GM18861 (cell line): ENCODE measurements around the gene SUV39H1.
"Not testable (repeated sequence)": the region's sequence is repeated elsewhere in the genome, so short reads cannot be mapped to it uniquely, and the experiment has no call there.

Source experiments
- ATAC-seq: cut with Tn5 transposase; IDR thresholded peaks from one replicate; pipeline ENCODE4 v1.9.1; 2021; ENCODE audit not compliant: unreplicated experiment

The SUV39H1 gene

GRCh38 chrX:48685416-48685815, 11.1 kb upstream of the SUV39H1 start:
- no peak for ATAC-seq

GRCh38 chrX:48688531-48689150, 7.9 kb upstream of the SUV39H1 start:
- ATAC-seq, result no peak

GRCh38 chrX:48689208-48689920, 7.2 kb upstream of the SUV39H1 start:
- ATAC-seq, result no peak

GRCh38 chrX:48691746-48692145, 4.8 kb upstream of the SUV39H1 start:
- not testable (repeated sequence) for ATAC-seq

GRCh38 chrX:48694776-48695533, 1.6 kb upstream of the SUV39H1 start:
- no peak for ATAC-seq

GRCh38 chrX:48695534-48695896, 1.0 kb upstream of the SUV39H1 start:
- ATAC-seq, result no peak

- no peak for ATAC-seq
Measured at GRCh38 chrX:48695925-48696300, 621 bp upstream of the SUV39H1 start.

GRCh38 chrX:48696909-48697727, 584 bp downstream of the SUV39H1 start:
- ATAC-seq, result no peak

GRCh38 chrX:48698306-48698705, 1.8 kb downstream of the SUV39H1 start:
- ATAC-seq, result no peak

- no peak for ATAC-seq
Measured at GRCh38 chrX:48700246-48700645, 3.7 kb downstream of the SUV39H1 start.

GRCh38 chrX:48700951-48701653, 4.6 kb downstream of the SUV39H1 start:
- no peak for ATAC-seq

- ATAC-seq, result no peak
Measured at GRCh38 chrX:48702032-48702431, 5.5 kb downstream of the SUV39H1 start.

GRCh38 chrX:48702716-48703115, 6.2 kb downstream of the SUV39H1 start:
- no peak for ATAC-seq

- ATAC-seq, result no peak
Measured at GRCh38 chrX:48703228-48703627, 6.7 kb downstream of the SUV39H1 start.

GRCh38 chrX:48703642-48704481, 7.3 kb downstream of the SUV39H1 start:
- no peak for ATAC-seq

- no peak for ATAC-seq
Measured at GRCh38 chrX:48705871-48706270, 9.3 kb downstream of the SUV39H1 start.

- ATAC-seq, result no peak
Measured at GRCh38 chrX:48709522-48710112, 13.1 kb downstream of the SUV39H1 start.

GRCh38 chrX:48711162-48711928, 14.8 kb downstream of the SUV39H1 start:
- no peak for ATAC-seq
